GM12891 (cell line): Measurements from ENCODE around the gene NR6A1.

Source experiments
- POLR2A ChIP-seq: IDR thresholded peaks from 2 replicates; pipeline ENCODE4 v1.6.1; 2011; ENCODE audit warnings: low read depth, low read length, control low read depth
- POLR2AphosphoS5 ChIP-seq: IDR thresholded peaks from 2 replicates; pipeline ENCODE4 v1.6.1; 2011; ENCODE audit warnings: low read depth, low read length, control low read depth

DNA sequence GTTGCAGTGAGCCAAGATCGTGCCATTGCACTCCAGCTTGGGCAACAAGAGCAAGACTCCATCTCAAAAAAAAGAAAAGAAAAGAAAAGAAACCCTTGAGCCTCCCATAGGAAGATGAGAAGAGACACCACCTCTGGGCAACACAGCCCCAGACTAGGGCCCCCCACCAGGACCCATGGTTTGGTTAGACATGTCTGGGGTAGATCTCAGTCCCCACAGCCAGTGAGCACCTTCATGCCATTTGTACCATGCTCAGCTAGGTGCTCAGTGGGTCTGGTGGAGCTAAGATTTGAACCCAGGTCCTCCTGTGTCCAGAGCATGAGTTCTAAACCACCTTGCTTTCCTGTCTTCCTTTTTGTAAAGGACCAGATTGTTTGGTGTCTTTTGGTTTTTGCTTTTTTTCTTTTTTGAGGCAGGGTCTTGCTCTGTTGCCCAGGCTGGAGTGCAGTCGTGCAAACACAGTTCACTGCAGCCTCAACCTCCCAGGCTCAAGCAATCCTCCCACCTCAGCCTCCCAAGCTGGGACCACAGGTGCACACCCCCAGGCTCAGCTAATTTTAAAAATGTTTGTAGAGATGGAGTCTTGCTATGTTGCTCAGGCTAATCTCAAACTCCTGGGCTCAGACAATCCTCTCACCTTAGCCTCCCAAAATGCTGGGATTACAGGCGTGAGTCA lies 17.6 kb upstream of the NR6A1 start:
- no peak for TF ChIP-seq POLR2AphosphoS5
- TF ChIP-seq POLR2A = no peak
